NCI-H1930 (cell line): Measurements from ENCODE around the gene ACOT2.

Source experiments
- DNase-seq, 2 experiments: peaks; one replicate each; lab custom pipeline; 2025; lab: John Stamatoyannopoulos, UW

The ACOT2 gene

GRCh38 chr14:73613419-73613963 lies 44.5 kb downstream of the ACOT2 start:
- no peak for DNase-seq

- DNase-seq = no peak
Observed at GRCh38 chr14:73616831-73617230, 47.8 kb downstream of the ACOT2 start.

- no peak for DNase-seq
Observed at GRCh38 chr14:73619524-73619923, 50.5 kb downstream of the ACOT2 start.

GRCh38 chr14:73620268-73620667 lies 51.3 kb downstream of the ACOT2 start:
- no peak for DNase-seq

GRCh38 chr14:73623504-73624054 lies 54.6 kb downstream of the ACOT2 start:
- no peak for DNase-seq
